ENCODE measurements around the gene BAHCC1. TPM values are rescaled to one million over a fixed set of nuclear protein-coding genes. Genes with fewer than 3 reads are reported as not detected.

BAHCC1 gene
- total RNA-seq, 1 donor from 2014 or later: 0.91 TPM

DNA sequence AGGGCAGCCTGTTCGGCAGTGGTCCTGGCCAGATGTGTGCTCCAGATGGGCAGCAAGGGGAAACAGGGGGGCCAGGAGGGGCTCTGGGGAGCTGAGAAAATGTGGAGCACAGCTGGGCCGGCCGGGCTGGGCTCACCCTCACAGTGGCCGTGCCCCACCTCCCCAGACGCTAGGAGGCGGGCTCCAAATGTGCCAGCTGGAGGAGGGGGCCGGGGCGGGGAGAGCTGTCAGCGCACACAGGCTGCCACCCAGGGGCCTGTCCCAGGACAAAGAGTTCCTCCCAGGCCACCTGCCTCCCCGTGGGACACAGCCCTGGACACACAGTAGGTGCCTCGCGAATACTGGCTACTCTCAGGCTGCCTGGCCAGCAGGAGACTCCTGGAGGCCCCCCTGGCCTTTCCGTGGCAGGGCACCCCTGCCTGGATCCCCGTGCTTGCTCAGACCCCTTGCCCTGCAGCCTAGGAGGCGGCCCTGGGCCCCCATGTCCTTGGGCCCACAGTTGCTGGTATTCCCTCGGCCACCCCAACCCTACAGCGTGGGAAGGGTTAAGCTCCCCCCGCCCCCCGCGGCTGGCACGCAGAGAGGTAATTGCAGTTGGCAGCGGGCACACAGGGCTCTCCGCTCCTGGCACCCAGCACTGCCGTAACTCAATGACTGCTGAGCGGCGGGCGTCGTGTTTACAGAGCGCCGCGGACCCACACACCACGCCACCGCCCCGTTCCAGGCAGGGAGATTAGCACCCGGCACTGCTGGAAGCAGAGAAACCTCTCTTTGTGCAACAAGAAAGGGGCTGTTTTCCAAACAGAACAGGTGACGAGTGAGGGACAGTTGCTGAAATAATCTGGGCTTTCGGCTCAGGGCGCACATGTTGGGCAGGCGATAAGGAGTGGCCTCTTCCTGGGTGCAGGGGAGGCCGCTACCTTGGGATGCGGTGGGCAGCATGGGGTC is 32.2 kb downstream of the BAHCC1 start:
- no peak overlapping the region for H3K4me3 Mint-ChIP-seq (ENCODE audit: low read depth)
- no peaks in the 10 kb centered on the region for H3K4me1 Mint-ChIP-seq (ENCODE audit: low read depth)
- no peak for DNase-seq (ENCODE audit: low spot score)
- no peaks in the 10 kb centered on the region for H3K9me3 Mint-ChIP-seq
- H3K27me3 Mint-ChIP-seq (ENCODE audit: low read depth): peaks cover 13% of the 10 kb centered on the region
- H3K27ac Mint-ChIP-seq: no peak overlapping the region
- intact Hi-C loops (cut with micrococcal nuclease): loop anchor here (2.0 kb wide), 1 partner anchor 87 kb away; no protein-coding TSS in a partner anchor
- no peaks in the 10 kb centered on the region for H3K36me3 Mint-ChIP-seq (ENCODE audit: low read depth)

GRCh38 chr17:81428121-81428515 is 32.9 kb downstream of the BAHCC1 start:
- no peak for DNase-seq (ENCODE audit: low spot score)
- peaks cover 13% of the 10 kb centered on the region for H3K27me3 Mint-ChIP-seq (ENCODE audit: low read depth)
- no peak overlapping the region for H3K27ac Mint-ChIP-seq
- H3K4me1 Mint-ChIP-seq (ENCODE audit: low read depth): no peaks in the 10 kb centered on the region
- no peak overlapping the region for H3K4me3 Mint-ChIP-seq (ENCODE audit: low read depth)
- intact Hi-C loops (cut with micrococcal nuclease): no loop called here
- H3K36me3 Mint-ChIP-seq (ENCODE audit: low read depth): no peaks in the 10 kb centered on the region
- no peaks in the 10 kb centered on the region for H3K9me3 Mint-ChIP-seq

DNA sequence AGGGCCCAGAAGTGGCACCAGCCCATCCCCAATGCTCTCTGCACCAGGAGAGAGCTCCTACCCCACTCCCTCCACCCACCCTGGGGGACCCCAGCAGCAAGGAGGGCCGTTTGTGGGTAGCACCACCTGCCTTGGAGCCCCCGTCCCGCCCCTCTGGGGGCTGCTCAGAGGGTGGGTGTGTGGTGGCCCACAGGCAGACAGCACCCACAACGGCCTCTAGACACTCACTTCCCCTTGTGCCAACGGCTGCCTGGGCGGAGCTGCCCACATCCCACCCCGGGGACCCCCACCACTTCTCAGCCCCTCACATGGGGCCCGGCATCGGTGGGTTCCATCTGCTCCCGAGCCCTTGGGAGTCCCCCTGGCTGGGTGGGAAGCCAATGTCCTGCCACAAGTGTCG is 33.3 kb downstream of the BAHCC1 start:
- intact Hi-C loops (cut with micrococcal nuclease): no loop called here
- Mint-ChIP-seq H3K9me3 (no peaks in the 10 kb centered on the region), H3K4me1 (ENCODE audit: low read depth) (no peaks in the 10 kb centered on the region), H3K27ac (no peak overlapping the region), H3K36me3 (ENCODE audit: low read depth) (no peaks in the 10 kb centered on the region), H3K27me3 (ENCODE audit: low read depth) (peaks cover 13% of the 10 kb centered on the region), H3K4me3 (ENCODE audit: low read depth) (no peak overlapping the region)
- DNase-seq (ENCODE audit: low spot score): no peak

DNA sequence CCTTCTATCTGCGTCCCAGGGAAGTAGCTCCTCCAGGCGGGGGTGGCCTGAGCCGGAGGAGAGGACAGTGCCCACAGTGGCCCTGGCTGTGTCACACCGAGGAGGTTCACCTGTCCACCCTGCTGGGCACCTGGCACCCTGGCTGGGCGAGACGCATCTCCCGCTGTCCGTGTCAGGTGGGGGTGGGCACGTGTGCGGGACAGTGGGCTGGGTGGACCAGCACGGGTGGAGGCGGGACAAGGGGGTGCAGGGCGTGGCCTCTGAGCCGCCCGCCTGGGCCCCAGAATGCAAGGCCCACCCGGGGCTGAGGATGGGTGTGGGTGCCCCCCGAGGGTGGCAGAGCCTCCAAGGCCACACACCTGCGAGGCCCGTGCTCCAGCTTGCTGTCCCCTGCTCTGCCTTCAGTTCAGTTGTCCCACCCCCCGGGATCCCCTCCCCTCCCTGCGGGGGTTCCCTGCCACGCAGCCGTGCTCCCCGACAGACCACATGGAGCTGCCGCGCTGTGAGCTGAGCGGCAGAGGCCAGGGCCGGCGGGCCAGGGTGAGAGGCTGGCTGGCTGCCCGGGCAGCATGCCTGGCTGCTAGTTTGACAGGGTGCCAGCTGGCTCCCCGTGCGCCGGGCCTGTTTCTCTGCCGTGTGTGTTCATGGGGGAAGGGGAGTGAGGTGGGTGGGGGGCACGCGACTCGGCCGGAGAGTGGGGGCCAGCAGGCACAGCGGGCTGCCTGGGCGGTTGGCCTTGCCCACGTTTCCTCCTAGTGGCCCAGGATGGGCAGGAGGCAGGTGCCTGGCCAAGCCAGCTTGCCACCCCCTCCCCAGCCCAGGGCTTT is 33.9 kb downstream of the BAHCC1 start:
- H3K4me1 Mint-ChIP-seq (ENCODE audit: low read depth): no peaks in the 10 kb centered on the region
- no peak for DNase-seq (ENCODE audit: low spot score)

GRCh38 chr17:81429821-81430551 is 34.7 kb downstream of the BAHCC1 start:
- intact Hi-C loops (cut with micrococcal nuclease): no loop called here
- H3K27ac Mint-ChIP-seq: no peak overlapping the region
- H3K4me1 Mint-ChIP-seq (ENCODE audit: low read depth): no peaks in the 10 kb centered on the region
- no peaks in the 10 kb centered on the region for H3K36me3 Mint-ChIP-seq (ENCODE audit: low read depth)
- no peak for DNase-seq (ENCODE audit: low spot score)
- peaks cover 13% of the 10 kb centered on the region for H3K27me3 Mint-ChIP-seq (ENCODE audit: low read depth)
- no peaks in the 10 kb centered on the region for H3K9me3 Mint-ChIP-seq
- H3K4me3 Mint-ChIP-seq (ENCODE audit: low read depth): no peak overlapping the region

More for the DNA sequence above, 33.9 kb downstream of the BAHCC1 start:
- intact Hi-C loops (cut with micrococcal nuclease): no loop called here
- no peaks in the 10 kb centered on the region for H3K9me3 Mint-ChIP-seq
- H3K36me3 Mint-ChIP-seq (ENCODE audit: low read depth): no peaks in the 10 kb centered on the region
- peaks cover 13% of the 10 kb centered on the region for H3K27me3 Mint-ChIP-seq (ENCODE audit: low read depth)
- no peak overlapping the region for H3K27ac Mint-ChIP-seq
- no peak overlapping the region for H3K4me3 Mint-ChIP-seq (ENCODE audit: low read depth)

DNA sequence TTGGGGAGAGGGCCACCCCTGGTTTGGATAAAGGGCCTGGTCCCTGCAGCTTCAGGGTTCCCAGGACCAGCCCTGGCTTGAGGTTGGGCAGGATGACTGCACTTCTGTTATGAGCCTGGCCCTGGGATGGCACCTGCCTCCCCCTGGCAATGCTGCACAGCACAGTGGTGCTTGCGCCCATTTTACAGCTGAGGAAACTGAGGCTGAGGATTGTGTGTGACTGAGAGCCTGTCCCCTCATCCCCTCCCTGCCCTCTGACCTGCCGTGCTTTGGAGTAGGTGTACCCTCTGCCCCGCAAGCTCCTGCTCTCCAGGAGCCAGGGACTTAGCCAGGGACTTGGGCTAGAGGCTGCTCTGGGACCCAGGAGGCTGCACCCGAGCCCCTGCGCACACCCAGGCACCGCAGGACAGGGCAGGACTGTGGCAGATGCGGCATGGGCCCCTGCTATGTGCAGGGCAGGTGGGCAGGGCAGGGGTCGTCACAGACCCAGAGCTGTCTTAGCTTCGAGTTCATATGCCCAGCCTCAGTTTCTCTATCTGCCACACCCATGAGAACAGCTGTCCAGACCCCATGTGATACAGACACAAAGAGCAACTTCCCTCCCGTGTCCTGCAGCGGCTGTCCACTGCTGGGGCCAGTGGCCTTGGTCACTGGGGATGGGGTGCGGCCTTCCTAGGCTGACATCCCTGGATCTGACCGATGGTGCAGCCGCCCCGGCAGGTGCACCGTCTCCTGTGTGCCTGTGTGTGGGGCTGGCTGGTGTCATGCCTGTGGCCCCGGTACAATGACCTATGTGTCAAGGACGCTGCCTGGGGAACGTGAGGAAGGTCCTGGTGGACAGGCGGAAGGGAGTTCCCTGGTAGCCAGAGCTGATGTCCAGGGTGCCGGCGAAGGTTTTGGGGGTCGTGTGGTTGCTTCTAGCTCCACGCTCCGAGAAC is 36.6 kb downstream of the BAHCC1 start:
- H3K36me3 Mint-ChIP-seq (ENCODE audit: low read depth): no peaks in the 10 kb centered on the region
- intact Hi-C loops (cut with micrococcal nuclease): no loop called here
- peaks cover 13% of the 10 kb centered on the region for H3K27me3 Mint-ChIP-seq (ENCODE audit: low read depth)
- H3K4me3 Mint-ChIP-seq (ENCODE audit: low read depth): no peak overlapping the region
- no peak for DNase-seq (ENCODE audit: low spot score)
- H3K9me3 Mint-ChIP-seq: no peaks in the 10 kb centered on the region
- H3K27ac Mint-ChIP-seq: no peak overlapping the region
- H3K4me1 Mint-ChIP-seq (ENCODE audit: low read depth): no peaks in the 10 kb centered on the region

GRCh38 chr17:81432941-81433340 is 37.7 kb downstream of the BAHCC1 start:
- no peak overlapping the region for H3K4me3 Mint-ChIP-seq (ENCODE audit: low read depth)
- intact Hi-C loops (cut with micrococcal nuclease): no loop called here
- H3K27me3 Mint-ChIP-seq (ENCODE audit: low read depth): peaks cover 8% of the 10 kb centered on the region
- no peak for DNase-seq (ENCODE audit: low spot score)
- H3K4me1 Mint-ChIP-seq (ENCODE audit: low read depth): no peaks in the 10 kb centered on the region
- no peak overlapping the region for H3K27ac Mint-ChIP-seq
- no peaks in the 10 kb centered on the region for H3K9me3 Mint-ChIP-seq
- no peaks in the 10 kb centered on the region for H3K36me3 Mint-ChIP-seq (ENCODE audit: low read depth)

DNA sequence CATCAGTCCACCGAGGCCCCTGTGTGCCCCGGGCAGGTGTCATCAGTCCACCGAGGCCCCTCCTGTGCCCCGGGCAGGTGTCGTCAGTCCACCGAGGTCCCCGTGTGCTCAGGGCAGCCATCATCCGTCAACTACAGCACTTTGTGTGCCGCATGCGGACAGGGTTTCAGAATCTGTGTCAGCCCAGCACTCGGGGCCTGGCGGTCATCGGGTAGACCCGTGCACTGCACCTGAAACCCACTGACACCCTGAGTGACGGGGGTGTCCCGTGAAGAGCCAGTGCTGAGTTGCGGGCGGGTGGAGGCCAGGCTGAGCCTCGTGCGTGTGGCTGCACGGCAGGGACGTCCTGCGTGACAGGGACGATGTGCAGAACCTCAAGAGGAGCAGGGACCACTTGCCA is 38.4 kb downstream of the BAHCC1 start:
- intact Hi-C loops (cut with micrococcal nuclease): no loop called here
- no peak overlapping the region for H3K27ac Mint-ChIP-seq
- H3K27me3 Mint-ChIP-seq (ENCODE audit: low read depth): peaks cover 8% of the 10 kb centered on the region
- no peaks in the 10 kb centered on the region for H3K36me3 Mint-ChIP-seq (ENCODE audit: low read depth)
- H3K4me1 Mint-ChIP-seq (ENCODE audit: low read depth): no peaks in the 10 kb centered on the region
- no peak overlapping the region for H3K4me3 Mint-ChIP-seq (ENCODE audit: low read depth)
- no peaks in the 10 kb centered on the region for H3K9me3 Mint-ChIP-seq
- no peak for DNase-seq (ENCODE audit: low spot score)

DNA sequence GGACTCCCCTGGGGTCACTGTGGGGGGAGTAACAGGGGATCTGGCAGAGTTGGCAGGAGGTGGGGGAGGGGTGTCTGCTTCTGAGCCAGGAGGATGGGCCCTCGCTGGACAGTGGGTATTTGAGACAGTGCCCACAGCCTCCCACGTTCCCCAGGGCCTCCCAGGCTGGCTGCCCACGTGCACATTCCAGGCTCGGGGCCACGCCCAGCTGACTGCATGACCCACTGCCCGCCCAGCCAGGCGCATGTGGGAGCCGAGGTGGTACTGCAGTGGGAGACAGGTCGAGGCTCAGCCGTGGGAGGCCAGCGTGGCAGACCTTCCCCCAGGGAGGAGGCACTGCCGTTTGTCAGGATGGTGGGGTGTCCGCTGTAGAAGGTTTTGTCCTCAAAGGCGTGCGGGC is 38.8 kb downstream of the BAHCC1 start:
- H3K27me3 Mint-ChIP-seq (ENCODE audit: low read depth): peaks cover 4% of the 10 kb centered on the region
- no peaks in the 10 kb centered on the region for H3K4me1 Mint-ChIP-seq (ENCODE audit: low read depth)
- no peak overlapping the region for H3K4me3 Mint-ChIP-seq (ENCODE audit: low read depth)
- H3K36me3 Mint-ChIP-seq (ENCODE audit: low read depth): no peaks in the 10 kb centered on the region
- no peak for DNase-seq (ENCODE audit: low spot score)
- intact Hi-C loops (cut with micrococcal nuclease): no loop called here
- H3K9me3 Mint-ChIP-seq: no peaks in the 10 kb centered on the region
- H3K27ac Mint-ChIP-seq: no peak overlapping the region

- Mint-ChIP-seq H3K27ac (no peak overlapping the region), H3K36me3 (ENCODE audit: low read depth) (no peaks in the 10 kb centered on the region), H3K27me3 (ENCODE audit: low read depth) (peaks cover 2% of the 10 kb centered on the region), H3K4me1 (ENCODE audit: low read depth) (no peaks in the 10 kb centered on the region), H3K4me3 (ENCODE audit: low read depth) (no peak overlapping the region), H3K9me3 (no peaks in the 10 kb centered on the region)
- intact Hi-C loops (cut with micrococcal nuclease): no loop called here
- no peak for DNase-seq (ENCODE audit: low spot score)
These were observed 39.6 kb downstream of the BAHCC1 start for GRCh38 chr17:81434681-81435417.

DNA sequence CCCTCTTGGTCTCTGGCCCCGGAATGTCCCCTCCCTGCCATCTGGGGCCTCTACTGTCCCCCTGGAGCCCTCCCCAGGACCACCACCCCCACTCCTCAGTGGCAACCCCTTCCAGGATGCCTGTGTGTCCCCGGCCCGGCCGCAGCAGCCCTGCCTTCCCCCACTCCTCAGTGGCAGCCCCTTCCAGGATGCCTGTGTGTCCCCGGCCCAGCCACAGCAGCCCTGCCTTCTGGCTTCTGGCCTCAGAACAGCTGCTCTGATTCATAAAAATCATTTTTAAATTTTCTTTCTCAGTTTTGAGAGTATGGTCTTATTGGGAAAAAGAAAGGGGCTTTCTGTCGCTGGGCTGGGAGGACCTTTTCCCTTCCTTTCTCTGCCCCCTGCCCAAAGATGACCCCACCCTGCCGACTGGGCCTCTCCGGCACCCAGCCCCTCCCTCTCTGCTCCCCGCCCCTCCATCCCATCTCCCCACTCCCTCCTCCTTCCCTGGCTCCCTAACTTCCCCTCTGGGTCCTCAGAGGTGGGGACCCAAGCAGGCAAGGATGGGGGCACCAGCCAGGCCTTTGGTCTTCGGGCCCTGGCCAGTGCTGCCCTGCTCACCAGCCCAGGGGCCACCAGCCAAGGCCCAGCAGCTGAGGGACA is 40.5 kb downstream of the BAHCC1 start:
- Mint-ChIP-seq H3K27ac (no peak overlapping the region), H3K9me3 (no peaks in the 10 kb centered on the region)

More for the DNA sequence above, 40.5 kb downstream of the BAHCC1 start:
- intact Hi-C loops (cut with micrococcal nuclease): no loop called here
- DNase-seq (ENCODE audit: low spot score): no peak
- H3K27me3 Mint-ChIP-seq (ENCODE audit: low read depth): no peaks in the 10 kb centered on the region
- no peaks in the 10 kb centered on the region for H3K36me3 Mint-ChIP-seq (ENCODE audit: low read depth)
- no peak overlapping the region for H3K4me3 Mint-ChIP-seq (ENCODE audit: low read depth)
- H3K4me1 Mint-ChIP-seq (ENCODE audit: low read depth): no peaks in the 10 kb centered on the region

Data from activated T-helper 2 cell treated with anti-CD3 and anti-CD28 coated beads, Interferon-gamma antibody, Interleukin-2, Interleukin-4, amounts not matched to agents 10 μg/mL and 5 μg/mL and 100 μg/mL, durations not matched to agents 14 hours and 24 hours and 36 hours (primary cell).